NK-92 (cell line): Measurements from ENCODE around the gene STT3A.

Experiments
- DNase-seq: peaks from one replicate; lab custom pipeline; 2025; ENCODE audit not compliant: unreplicated experiment; lab: John Stamatoyannopoulos, UW

STT3A gene

DNA sequence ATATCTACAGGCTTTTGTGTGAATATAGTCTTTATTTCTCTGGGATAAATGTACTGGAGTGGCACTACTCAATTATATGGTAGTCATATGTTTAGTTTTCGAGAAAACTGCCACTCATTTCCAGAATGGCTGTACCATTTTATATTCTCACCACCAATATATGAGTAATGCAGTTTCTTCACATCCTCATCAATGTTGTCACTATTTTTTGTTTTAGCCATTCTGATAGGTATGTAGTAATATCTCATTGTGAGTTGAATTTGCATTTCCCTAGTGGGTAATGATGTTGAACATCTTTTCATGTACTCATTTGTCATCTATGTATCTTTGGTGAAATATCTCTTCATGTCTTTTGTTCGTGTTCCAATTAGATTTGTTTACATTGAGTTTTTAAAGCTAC, 70.0 kb downstream of the STT3A start:
- DNase-seq, result no peak

- DNase-seq, result no peak
Measured at GRCh38 chr11:125663910-125664309, 71.3 kb downstream of the STT3A start.

- no peak for DNase-seq
Measured at GRCh38 chr11:125667151-125667550, 74.5 kb downstream of the STT3A start.

GRCh38 chr11:125670172-125670571, 77.5 kb downstream of the STT3A start:
- no peak for DNase-seq

DNA sequence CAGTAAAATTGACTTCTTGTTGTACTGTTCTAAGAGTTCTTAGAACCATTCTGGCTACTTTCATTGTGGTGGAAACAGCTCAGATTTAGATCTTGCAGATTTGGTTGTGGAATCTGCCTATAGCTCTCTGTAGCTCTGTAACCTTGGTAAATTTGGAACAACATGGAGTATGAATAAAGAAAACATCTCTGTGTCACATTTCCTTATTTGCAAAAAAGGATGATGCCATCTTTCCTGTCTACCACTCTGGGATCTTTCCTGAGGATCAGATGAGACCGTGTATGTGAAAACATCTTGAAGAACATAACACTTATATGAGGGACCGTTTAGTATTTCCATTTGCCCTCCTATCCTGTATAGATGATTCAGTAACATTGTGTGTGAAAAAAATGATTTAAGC, 78.9 kb downstream of the STT3A start:
- no peak for DNase-seq
